ENCODE measurements around the gene SMYD3.

GRCh38 chr1:246281195-246281594, 225.9 kb downstream of the SMYD3 start:
- TF ChIP-seq CTCF (IDR thresholded peaks at IDR 0.05): no peak
- TF ChIP-seq EZH2 (IDR thresholded peaks at IDR 0.05; ENCODE audit: borderline replicate concordance, insufficient read depth, low read depth, low read length, poor library complexity, severe bottlenecking): no peak
